Panc1 (cell line): ENCODE results near the gene CYP11A1.

Experiments
- CTCF ChIP-seq: fragments of 450-650 bp; IDR thresholded peaks from 2 replicates; pipeline ENCODE4 v1.5.1; 2017; ENCODE audit warnings: mild to moderate bottlenecking
- POLR2AphosphoS5 ChIP-seq: IDR thresholded peaks from 2 replicates; pipeline ENCODE4 v1.6.1; 2012; ENCODE audit warnings: mild to moderate bottlenecking, low read depth, low read length, moderate library complexity

DNA sequence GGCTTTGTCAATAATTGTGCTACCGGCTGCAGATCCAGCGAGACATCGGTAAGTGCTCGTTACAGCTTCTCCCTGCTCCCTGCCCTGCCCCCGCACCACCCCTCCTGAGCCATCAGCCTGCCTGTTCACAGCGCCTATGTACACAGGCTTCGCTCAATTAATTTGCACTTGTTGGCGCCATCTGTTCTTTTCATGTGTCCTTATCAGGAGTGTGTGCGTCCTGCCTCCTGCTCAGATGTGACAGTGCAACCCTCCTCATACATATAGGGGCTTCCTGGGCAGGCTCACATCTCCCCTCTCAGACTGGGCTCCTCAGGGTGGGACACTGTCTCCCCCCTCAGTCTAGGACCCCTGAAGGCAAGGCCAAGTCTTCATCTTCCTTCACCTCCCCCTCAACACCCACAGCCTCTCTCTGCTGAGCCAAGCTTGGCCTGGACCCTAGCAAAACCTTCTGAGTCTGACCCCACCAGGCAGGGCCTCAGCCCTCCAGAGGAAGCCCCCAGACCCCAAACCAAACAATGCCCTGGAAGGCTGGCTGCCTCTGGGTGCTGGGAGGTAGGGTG, 54.9 kb downstream of the CYP11A1 start:
- TF ChIP-seq POLR2AphosphoS5, result no peak
- TF ChIP-seq CTCF, result no peak
